Skeletal muscle satellite cell (primary cell): ENCODE data around the gene TMEM141.

Experiments used
- H3K27me3 ChIP-seq: 2 replicates; pipeline ENCODE4 v1.7.0; 2013; ENCODE audit warnings: low read length; ENCODE audit not compliant: control insufficient read depth, insufficient read depth
- H3K36me3 ChIP-seq: 2 replicates; pipeline ENCODE4 v1.7.0; 2013; ENCODE audit warnings: mild to moderate bottlenecking, control low read depth, low read length; ENCODE audit not compliant: insufficient read depth
- H3K4me1 ChIP-seq: 2 replicates; pipeline ENCODE4 v1.7.0; 2013; ENCODE audit warnings: low read length; ENCODE audit not compliant: control insufficient read depth, insufficient read depth
- H3K4me2 ChIP-seq: 2 replicates; pipeline ENCODE4 v1.7.0; 2013; ENCODE audit warnings: mild to moderate bottlenecking, low read length
- H3K4me3 ChIP-seq: 2 replicates; pipeline ENCODE4 v1.7.0; 2013; ENCODE audit warnings: low read length
- H3K9ac ChIP-seq: 2 replicates; pipeline ENCODE4 v1.7.0; 2013; ENCODE audit warnings: mild to moderate bottlenecking, low read depth, low read length, moderate library complexity
- H3K9me3 ChIP-seq: replicated peaks from 2 replicates; pipeline ENCODE4 v1.7.0; 2013; ENCODE audit warnings: mild to moderate bottlenecking, control low read depth, low read length

Gene TMEM141

DNA sequence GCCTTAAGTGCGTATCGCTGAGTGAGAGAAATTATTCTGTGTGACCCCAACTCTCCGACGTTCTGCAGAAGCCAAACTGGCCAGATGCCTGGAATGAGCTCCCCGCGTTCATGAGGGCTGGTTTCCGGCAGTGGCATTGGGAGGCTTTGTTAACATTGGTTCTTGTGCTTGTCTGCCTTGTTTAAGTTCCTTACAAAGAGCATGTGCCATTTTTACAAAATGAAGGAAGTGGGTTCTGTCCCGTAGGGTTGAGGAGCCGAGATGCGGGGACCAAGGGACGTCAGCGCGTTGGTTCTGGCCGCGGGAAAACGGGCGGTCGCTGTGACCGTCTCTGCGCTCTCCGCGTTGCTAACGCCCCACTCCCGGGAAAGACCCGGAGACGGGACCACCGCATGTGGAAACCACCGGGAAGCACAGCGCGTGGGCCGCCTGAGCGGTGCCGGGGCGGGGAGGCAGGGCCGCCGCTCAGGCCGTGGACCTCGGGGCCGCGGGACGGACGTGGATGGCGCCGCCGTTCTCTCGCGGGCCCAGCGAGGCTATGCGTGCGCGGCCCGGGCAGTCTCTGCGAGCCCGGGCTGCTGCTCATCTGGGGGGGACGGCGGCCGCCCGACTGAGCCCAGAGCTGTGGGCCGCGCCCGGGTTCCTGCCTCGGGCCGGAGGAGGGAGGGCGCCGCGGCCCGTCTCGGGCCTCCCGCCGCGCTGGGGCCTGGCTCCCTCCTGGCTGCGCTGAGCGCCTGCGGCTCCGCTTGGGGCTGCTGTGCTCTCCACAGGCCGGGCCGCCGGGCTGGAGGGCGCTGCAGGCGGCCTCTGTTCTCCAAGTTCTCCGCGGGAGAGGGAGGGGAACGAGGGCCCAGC lies 30.1 kb downstream of the TMEM141 start:
- Histone ChIP-seq H3K4me3 (no peak overlapping the region), H3K36me3 (peaks cover 14% of the 10 kb centered on the region), H3K27me3 (no peaks in the 10 kb centered on the region), H3K4me1 (no peaks in the 10 kb centered on the region), H3K9ac (no peak overlapping the region), H3K4me2 (no peak overlapping the region), H3K9me3 (no peaks in the 10 kb centered on the region)

DNA sequence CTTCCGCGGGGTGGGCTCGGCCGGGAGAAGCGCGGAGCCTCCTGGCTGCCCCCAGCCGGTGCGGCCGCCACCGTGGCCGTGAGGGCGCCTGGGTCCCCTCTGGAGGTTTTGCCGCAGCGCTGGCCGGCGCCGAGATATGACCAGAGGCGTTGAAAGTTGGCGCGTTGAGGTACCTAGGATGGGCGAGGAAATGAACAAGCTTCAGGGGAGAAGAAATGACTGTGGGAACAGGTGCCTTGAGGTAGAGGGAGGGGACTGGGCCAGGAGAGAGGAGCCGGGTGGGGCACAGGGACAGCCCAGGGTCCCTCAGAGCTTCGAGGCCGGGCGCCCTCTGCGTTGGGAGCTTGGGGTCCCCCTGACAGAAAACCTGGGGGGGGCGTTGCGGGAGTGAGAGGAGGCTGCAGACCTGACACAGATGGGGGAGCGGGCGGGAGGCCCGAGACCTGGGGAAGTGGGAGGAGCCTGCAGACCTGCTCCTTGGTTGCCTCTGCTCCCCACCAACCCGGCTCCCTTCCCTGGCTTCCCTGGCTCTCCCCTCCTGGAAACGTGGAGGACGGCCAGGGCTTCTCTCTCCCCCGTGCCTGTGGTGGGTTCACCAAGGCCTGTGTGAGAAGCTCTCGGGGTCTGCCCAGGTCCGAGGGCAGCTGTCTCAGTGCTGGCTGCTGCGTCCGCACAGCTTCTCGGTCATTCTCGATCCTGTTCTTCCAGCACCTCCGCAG lies 30.8 kb downstream of the TMEM141 start:
- Histone ChIP-seq H3K9me3 (no peaks in the 10 kb centered on the region), H3K4me3 (no peak overlapping the region), H3K27me3 (no peaks in the 10 kb centered on the region), H3K36me3 (peaks cover 21% of the 10 kb centered on the region), H3K9ac (no peak overlapping the region), H3K4me1 (no peaks in the 10 kb centered on the region), H3K4me2 (no peak overlapping the region)

DNA sequence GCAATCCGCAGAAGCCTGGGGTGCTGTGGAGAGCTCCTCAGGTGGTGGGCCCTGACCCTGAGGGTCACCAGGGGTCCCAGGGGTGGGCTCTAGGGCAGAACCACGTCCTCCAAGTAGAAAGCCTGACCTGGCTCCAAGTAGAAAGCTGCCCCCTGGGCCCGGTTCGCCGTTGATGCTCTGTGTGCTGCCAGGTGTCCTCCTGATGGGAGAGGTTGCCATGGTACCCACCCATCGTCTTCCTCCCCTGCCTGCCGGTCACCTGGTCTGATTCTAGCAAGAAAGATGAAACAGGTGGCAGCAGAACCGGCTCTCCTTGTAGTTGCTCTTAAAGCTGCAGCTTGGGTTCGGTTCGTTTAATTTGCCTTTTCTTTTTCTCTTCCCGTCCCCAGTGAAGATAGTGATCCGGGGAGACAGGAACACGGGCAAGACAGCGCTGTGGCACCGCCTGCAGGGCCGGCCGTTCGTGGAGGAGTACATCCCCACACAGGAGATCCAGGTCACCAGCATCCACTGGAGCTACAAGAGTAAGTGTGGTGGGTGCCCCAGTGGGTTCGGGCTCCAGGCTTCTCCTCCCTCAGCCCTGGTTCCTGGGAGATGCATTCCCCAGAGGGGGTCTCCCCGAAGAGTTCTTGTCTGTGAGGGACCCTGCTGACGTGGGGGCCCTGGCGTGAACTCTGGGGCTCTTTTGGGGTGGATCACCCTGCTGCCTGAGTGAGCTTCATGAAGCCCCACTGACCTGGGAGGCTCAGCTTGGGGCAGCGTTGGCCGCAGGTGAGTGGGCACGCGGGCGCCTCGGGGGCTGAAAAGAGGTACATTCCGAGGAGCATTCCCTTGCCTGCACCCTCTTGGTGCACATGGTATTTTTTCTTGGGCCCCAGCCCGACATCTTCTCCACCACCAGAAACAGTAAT lies 32.2 kb downstream of the TMEM141 start:
- no peaks in the 10 kb centered on the region for H3K9me3 ChIP-seq

DNA sequence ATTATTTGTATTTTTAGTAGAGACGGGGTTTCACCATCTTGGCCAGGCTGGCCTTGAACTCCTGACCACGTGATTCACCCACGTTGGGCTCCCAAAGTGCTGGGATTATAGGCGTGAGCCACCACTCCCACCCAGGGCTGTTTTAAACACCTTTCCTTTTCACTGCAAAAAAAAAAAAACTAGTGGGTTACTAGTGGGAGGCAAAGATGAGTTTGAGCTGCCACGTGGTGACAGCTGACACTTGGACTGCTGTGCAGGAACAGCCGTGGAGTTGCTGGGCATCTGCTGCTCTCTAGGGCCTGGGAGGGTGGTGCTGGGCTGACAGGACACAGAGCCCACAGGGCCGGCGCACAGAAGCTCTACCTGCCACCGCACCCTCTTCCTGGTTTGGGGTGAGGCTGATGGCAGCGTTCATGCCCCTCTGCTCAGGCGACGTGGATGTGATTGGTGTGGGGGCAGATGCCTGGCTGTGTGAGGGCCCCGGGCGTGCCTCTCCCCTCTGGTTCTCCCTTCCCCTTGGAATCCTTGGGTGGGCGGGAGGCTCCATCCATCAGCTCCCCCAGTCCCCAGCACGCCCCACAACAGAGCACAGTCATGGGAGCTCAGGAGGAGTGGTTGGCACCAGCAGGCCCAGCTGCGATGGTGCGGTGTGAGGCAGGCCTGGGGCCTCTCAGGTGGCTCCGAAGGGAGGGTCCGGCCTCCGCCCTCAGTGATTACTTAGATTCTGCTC lies 33.5 kb downstream of the TMEM141 start:
- Histone ChIP-seq H3K4me3 (no peak overlapping the region), H3K36me3 (peaks cover 31% of the 10 kb centered on the region), H3K4me2 (no peak overlapping the region), H3K9me3 (no peaks in the 10 kb centered on the region), H3K9ac (no peak overlapping the region), H3K27me3 (no peaks in the 10 kb centered on the region), H3K4me1 (no peaks in the 10 kb centered on the region)

More for the DNA sequence above, 32.2 kb downstream of the TMEM141 start:
- Histone ChIP-seq H3K36me3 (peaks cover 21% of the 10 kb centered on the region), H3K27me3 (no peaks in the 10 kb centered on the region), H3K4me3 (no peak overlapping the region), H3K4me1 (no peaks in the 10 kb centered on the region), H3K9ac (no peak overlapping the region), H3K4me2 (no peak overlapping the region)

DNA sequence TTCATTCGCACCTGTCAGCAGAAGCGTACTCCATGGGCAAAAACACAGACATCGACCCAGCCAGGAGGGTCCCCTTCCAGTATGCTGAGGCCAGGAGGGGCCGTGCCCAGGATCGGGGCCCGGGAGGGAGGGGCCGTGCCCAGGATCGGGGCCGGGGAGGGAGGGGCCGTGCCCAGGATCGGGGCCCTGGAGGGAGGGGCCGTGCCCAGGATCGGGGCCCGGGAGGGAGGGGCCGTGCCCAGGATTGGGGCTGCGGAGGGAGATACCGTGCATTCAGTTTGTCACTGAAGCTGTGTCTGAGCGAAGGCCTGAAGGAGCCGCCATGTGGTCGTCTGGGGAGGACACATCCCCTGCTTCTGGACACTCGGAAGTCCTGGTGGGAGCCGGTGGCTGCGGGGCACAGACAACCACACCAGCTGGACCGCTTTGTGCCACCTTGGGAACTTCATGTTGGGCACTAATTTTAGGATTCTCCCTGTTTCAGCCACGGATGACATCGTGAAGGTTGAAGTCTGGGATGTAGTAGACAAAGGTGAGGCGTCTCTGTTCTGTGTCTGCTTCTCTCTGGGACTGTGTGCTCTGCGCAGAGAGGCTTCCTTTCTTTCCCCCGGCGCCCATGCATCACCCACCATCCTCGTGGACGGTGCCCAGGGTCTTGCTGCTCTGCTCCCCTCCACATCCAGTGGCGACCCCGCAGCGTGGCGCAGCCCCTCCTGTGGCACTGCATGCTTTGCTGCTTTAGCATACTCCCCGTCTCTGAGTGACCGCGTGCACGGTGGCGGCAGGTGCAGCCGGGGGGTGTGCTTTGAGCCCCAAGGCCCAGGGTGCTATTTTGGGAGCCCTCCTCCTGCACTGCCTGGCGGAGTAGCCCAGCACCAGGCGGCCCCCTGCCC lies 34.4 kb downstream of the TMEM141 start:
- Histone ChIP-seq H3K9ac (no peak overlapping the region), H3K4me1 (no peaks in the 10 kb centered on the region), H3K27me3 (no peaks in the 10 kb centered on the region), H3K36me3 (peaks cover 40% of the 10 kb centered on the region), H3K4me2 (no peak overlapping the region), H3K9me3 (no peaks in the 10 kb centered on the region), H3K4me3 (no peak overlapping the region)

DNA sequence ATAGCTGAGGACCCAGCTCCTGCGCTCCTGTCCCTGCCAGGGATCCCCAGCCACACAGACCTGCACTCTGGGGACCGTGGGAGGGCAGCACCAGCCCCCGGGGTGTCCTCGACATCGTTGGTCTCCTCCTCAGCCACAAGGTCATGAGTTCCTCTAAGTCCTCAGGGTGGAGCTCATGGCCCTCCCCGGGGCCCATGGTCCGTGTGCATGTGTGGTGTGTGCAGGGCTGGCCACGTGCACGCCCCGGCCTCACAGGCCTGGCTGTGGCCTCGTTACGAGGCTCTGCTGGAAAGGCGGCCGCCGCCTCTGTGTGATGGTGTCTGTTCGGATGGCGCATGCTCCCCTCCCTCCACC lies 35.0 kb downstream of the TMEM141 start:
- Histone ChIP-seq H3K36me3 (peaks cover 46% of the 10 kb centered on the region), H3K4me3 (no peak overlapping the region), H3K9me3 (no peaks in the 10 kb centered on the region), H3K4me2 (no peak overlapping the region), H3K9ac (no peak overlapping the region), H3K27me3 (no peaks in the 10 kb centered on the region), H3K4me1 (no peaks in the 10 kb centered on the region)

DNA sequence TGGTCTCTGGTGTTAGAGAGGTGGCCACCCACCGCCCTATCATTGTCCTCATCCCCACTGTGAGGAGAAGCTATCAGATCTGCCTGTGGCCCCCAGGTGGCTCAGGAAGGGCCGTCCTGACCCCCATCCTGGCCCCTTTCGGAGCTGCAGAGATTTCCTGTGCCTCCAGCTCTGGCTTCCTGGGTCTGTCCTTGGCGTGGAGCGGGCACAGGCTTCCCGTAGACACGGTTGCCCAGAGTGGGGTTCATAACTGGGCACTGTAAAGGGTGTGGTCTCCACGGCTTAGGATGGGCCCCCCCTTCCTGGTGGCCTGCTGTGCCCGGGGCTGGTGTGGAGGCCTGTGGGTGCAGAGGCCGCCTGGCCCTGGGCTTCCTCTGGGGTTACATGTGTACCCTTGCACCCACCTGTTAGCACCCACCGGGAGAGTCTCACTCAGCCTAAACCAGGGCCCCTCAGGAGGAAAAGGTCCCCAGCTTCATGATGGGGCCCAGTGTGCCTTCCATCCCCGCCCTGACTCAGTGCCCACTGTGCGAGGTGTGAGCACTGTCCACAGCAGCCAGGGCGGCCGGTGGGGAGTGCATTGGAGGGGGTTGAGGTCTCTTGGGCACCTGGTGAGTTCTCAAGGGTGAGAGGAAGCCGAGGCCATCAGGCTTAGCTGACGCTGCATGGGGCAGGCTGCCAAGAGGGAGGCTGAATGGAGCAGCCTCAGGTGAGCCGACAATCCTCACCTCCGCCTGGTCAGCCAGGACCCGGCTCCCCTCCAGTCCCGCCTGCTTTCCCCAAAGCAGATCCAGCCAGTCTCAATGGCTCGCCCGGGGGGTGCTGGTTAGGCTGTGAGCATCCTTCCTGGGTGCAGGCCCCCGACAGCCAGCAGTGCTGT lies 35.8 kb downstream of the TMEM141 start:
- H3K9me3 ChIP-seq, result no peaks in the 10 kb centered on the region
- H3K4me1 ChIP-seq, result no peaks in the 10 kb centered on the region
- no peaks in the 10 kb centered on the region for H3K27me3 ChIP-seq
- H3K9ac ChIP-seq, result no peak overlapping the region
- no peak overlapping the region for H3K4me3 ChIP-seq
- no peak overlapping the region for H3K4me2 ChIP-seq
- H3K36me3 ChIP-seq, result peaks cover 53% of the 10 kb centered on the region

DNA sequence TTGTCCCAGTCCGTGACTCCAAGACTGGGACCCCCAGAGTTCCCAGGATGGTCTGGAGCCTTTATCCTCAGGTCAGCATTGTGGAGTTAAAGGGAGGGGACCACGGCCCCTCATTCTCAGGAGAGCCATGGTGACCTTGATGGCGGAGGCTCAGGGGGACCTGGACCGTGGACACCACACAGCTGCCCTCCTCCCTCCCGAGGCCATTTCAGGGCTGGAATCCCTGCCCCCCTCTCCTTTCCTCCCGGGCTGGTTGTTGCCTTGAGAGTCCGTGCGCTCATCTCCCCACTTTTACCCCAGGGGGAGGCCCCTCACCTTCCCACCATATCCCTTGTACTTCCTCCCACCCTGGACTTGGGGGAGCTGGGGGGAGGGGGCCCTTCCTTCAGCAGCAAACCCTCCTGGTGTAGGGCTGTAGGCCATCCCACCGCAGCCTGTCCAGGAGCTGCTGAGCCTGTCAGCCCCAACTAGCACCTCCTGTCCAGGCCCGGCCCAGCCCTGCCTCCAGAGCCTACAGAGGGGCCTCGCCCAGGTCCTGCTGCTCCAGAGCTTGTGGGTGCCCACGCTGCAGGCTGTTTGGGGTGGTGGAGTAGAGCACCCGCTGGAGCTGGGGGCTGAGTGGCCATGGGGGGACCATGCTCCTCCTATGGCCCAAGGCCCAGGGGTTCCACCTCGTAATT lies 36.8 kb downstream of the TMEM141 start:
- Histone ChIP-seq H3K4me1 (no peaks in the 10 kb centered on the region), H3K4me2 (no peak overlapping the region), H3K36me3 (peaks cover 59% of the 10 kb centered on the region), H3K27me3 (no peaks in the 10 kb centered on the region), H3K4me3 (no peak overlapping the region), H3K9ac (no peak overlapping the region), H3K9me3 (no peaks in the 10 kb centered on the region)

DNA sequence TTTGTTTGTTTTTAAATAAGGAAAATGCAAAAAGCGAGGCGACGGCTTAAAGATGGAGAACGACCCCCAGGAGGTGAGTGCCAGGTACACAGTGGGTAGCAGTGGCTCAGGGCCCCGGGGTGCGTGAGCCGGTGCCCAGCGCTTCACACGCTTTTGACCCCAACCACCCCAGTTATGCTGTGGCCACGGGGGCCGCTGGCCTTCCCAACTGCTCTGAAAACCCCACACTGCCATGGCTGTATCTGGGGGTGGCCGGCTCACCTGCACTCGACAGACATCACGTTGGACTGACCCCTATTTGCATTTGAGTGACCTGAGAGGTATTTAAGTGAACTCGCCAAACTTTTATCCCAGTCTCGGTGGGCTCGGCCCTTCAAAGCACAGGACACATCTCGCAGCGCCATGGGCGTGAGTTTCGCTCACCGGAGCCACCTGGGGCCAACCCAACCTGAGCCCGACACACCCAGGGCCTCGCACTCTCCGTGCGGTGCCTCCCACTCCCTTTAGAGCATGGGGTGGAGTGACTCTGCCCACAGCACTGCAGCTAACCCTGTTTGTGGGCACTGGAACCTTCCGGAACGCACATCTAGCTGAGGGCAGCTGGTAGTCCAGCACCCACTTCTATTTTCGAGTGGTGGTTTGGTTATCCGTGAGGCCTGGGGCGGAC lies 37.5 kb downstream of the TMEM141 start:
- Histone ChIP-seq H3K9ac (no peak overlapping the region), H3K9me3 (no peaks in the 10 kb centered on the region), H3K4me3 (no peak overlapping the region), H3K4me1 (no peaks in the 10 kb centered on the region), H3K4me2 (no peak overlapping the region), H3K36me3 (peaks cover 58% of the 10 kb centered on the region), H3K27me3 (no peaks in the 10 kb centered on the region)
